Esophagus (tissue), 2 donors: ENCODE measurements around the gene NAXE. TPM values are rescaled to one million over a fixed set of nuclear protein-coding genes. Genes with fewer than 3 reads are reported as not detected.
"Not testable (repeated sequence)": the region's sequence is repeated elsewhere in the genome, so short reads cannot be mapped to it uniquely, and the experiment has no call there.

Source experiments
- H3K27ac ChIP-seq, 2 donors: one replicate each; pipeline ENCODE4 v1.5.1; 2013; ENCODE audit warnings: low read depth in 2 of 2, mild to moderate bottlenecking in 2 of 2, inconsistent platforms in 1 of 2, low read length in 1 of 2, moderate library complexity in 1 of 2
- H3K27me3 ChIP-seq, 2 donors: one replicate each; pipeline ENCODE4 v1.6.1; 2013; ENCODE audit warnings: low read length in 2 of 2, control low read depth in 1 of 2, mild to moderate bottlenecking in 1 of 2; ENCODE audit not compliant: insufficient read depth in 2 of 2, control insufficient read depth in 1 of 2
- H3K36me3 ChIP-seq, 2 donors: one replicate each; pipeline ENCODE4 v1.6.1; 2013; ENCODE audit warnings: low read length in 1 of 2; ENCODE audit not compliant: control insufficient read depth in 2 of 2, insufficient read depth in 2 of 2
- H3K4me1 ChIP-seq, 2 donors: one replicate each; pipeline ENCODE4 v1.6.1; 2013; ENCODE audit warnings: low read length in 1 of 2; ENCODE audit not compliant: control insufficient read depth in 2 of 2, insufficient read depth in 2 of 2
- H3K4me3 ChIP-seq, 2 donors: one replicate each; pipeline ENCODE4 v1.5.1; 2013; ENCODE audit warnings: low read length in 2 of 2, mild to moderate bottlenecking in 2 of 2, low read depth in 1 of 2, moderate library complexity in 1 of 2
- H3K9me3 ChIP-seq, 2 donors: one replicate each; pipeline ENCODE4 v1.6.1; 2013; ENCODE audit warnings: mild to moderate bottlenecking in 2 of 2, low read depth in 1 of 2, low read length in 1 of 2, moderate library complexity in 1 of 2; ENCODE audit not compliant: control insufficient read depth in 2 of 2, insufficient read depth in 1 of 2
- WGBS, 2 donors: extraction: QIAGEN DNeasy Blood & Tissue Kit; methylation state at CpG; one replicate each; pipeline ENCODE4 v1.1.7; 2013; 5-methylcytosine and 5-hydroxymethylcytosine counted together
- polyA plus RNA-seq, 2 donors: library from polyadenylated mRNA; stranded (reverse); fragments of 200-250 nt; gene quantifications; one replicate each; pipeline ENCODE4 v1.2.3, GENCODE V29; 2013
- donor health status: healthy with polysubstance abuse.
- donor health status: Bipolar disorder and iron deficiency.

NAXE gene
- polyA plus RNA-seq, 2 donors = 29.9 to 70.9 TPM

- Histone ChIP-seq H3K27ac (no peak overlapping the region), H3K9me3 (no peaks in the 10 kb centered on the region), H3K4me3 (no peak overlapping the region), H3K36me3 (no peaks in the 10 kb centered on the region), H3K27me3 (no peaks in the 10 kb centered on the region), H3K4me1 (no peaks in the 10 kb centered on the region)
- WGBS, 2 donors = 40 to 43% methylated on average over 6 of the region's 6 CpGs
Measured at GRCh38 chr1:156608981-156609380, 17.4 kb downstream of the NAXE start.

GRCh38 chr1:156610072-156610471 is 18.5 kb downstream of the NAXE start:
- not testable (repeated sequence) for H3K9me3 ChIP-seq, H3K4me1 ChIP-seq, H3K27ac ChIP-seq, H3K4me3 ChIP-seq, H3K36me3 ChIP-seq, H3K27me3 ChIP-seq
- whole genome bisulfite sequencing, 2 donors = 88 to 92% methylated on average over 9 of the region's 9 CpGs

GRCh38 chr1:156612666-156613065 is 21.1 kb downstream of the NAXE start:
- Histone ChIP-seq H3K4me1 (no peaks in the 10 kb centered on the region), H3K27ac (no peak overlapping the region), H3K27me3 (no peaks in the 10 kb centered on the region), H3K9me3 (no peaks in the 10 kb centered on the region), H3K36me3 (no peaks in the 10 kb centered on the region), H3K4me3 (no peak overlapping the region)
- 55 to 60% methylated on average over 3 of the region's 3 CpGs for WGBS, 2 donors

- H3K4me3 ChIP-seq = no peak overlapping the region
Measured at GRCh38 chr1:156615946-156616345, 24.4 kb downstream of the NAXE start.

GRCh38 chr1:156616463-156616862 is 24.9 kb downstream of the NAXE start:
- H3K27ac ChIP-seq = no peak overlapping the region
- no peaks in the 10 kb centered on the region for H3K9me3 ChIP-seq
- 11 to 16% methylated on average over 5 of the region's 5 CpGs for WGBS, 2 donors
- peaks cover 0 to 4% of the 10 kb centered on the region in 2 donors for H3K27me3 ChIP-seq
- no peaks in the 10 kb centered on the region for H3K36me3 ChIP-seq
- no peaks in the 10 kb centered on the region for H3K4me1 ChIP-seq
- no peak overlapping the region for H3K4me3 ChIP-seq

More at GRCh38 chr1:156615946-156616345, 24.4 kb downstream of the NAXE start:
- WGBS, 2 donors = 34 to 54% methylated on average over 4 of the region's 4 CpGs
- H3K27ac ChIP-seq = peak overlapping the region; percentile 15 to 61
- no peaks in the 10 kb centered on the region for H3K36me3 ChIP-seq
- no peaks in the 10 kb centered on the region for H3K4me1 ChIP-seq
- peaks cover 0 to 4% of the 10 kb centered on the region in 2 donors for H3K27me3 ChIP-seq
- H3K9me3 ChIP-seq = no peaks in the 10 kb centered on the region

GRCh38 chr1:156618853-156619581 is 27.4 kb downstream of the NAXE start, which contains the start of gene HAPLN2:
Gene HAPLN2, plus strand, starts transcription at chr1:156619415. Its CDS starts 4,076 bp downstream, at chr1:156623491.
- Histone ChIP-seq H3K4me1 (peaks cover 0 to 3% of the 10 kb centered on the region in 2 donors), H3K27ac (no peak within 1 kb of the TSS), H3K4me3 (no peak within 1 kb of the TSS), H3K9me3 (no peaks in the 10 kb centered on the region), H3K27me3 (peaks cover 0 to 6% of the 10 kb centered on the region in 2 donors), H3K36me3 (no peaks in the 10 kb centered on the region)
- 12 to 18% methylated on average over 7 of the region's 7 CpGs for WGBS, 2 donors

GRCh38 chr1:156619582-156619955 is 28.0 kb downstream of the NAXE start:
- Histone ChIP-seq H3K4me3 (no peak overlapping the region), H3K36me3 (no peaks in the 10 kb centered on the region), H3K9me3 (no peaks in the 10 kb centered on the region), H3K27me3 (peaks cover 0 to 8% of the 10 kb centered on the region in 2 donors), H3K27ac (no peak overlapping the region), H3K4me1 (peaks cover 4 to 9% of the 10 kb centered on the region in 2 donors)
- WGBS, 2 donors = 20 to 26% methylated on average over 6 of the region's 6 CpGs

- H3K9me3 ChIP-seq = no peaks in the 10 kb centered on the region
- H3K4me1 ChIP-seq = peaks cover 13 to 18% of the 10 kb centered on the region in 2 donors
- H3K27me3 ChIP-seq = peaks cover 0 to 21% of the 10 kb centered on the region in 2 donors
- WGBS, 2 donors = 59 to 70% methylated on average over 6 of the region's 6 CpGs
- no peak overlapping the region for H3K4me3 ChIP-seq
- no peak overlapping the region for H3K27ac ChIP-seq
- H3K36me3 ChIP-seq = no peaks in the 10 kb centered on the region
Measured at GRCh38 chr1:156622581-156623297, 31.2 kb downstream of the NAXE start.

- Histone ChIP-seq H3K4me1 (peaks cover 13 to 18% of the 10 kb centered on the region in 2 donors), H3K9me3 (no peaks in the 10 kb centered on the region), H3K27me3 (peaks cover 0 to 18% of the 10 kb centered on the region in 2 donors), H3K36me3 (no peaks in the 10 kb centered on the region), H3K4me3 (peak overlapping the region in 1 of 2 donors; percentile 24), H3K27ac (no peak overlapping the region)
- 2% methylated on average over 84 to 87 of the region's 87 CpGs for WGBS, 2 donors
Measured at GRCh38 chr1:156623946-156624813, 32.6 kb downstream of the NAXE start.
